Heart left ventricle (tissue), 13 donors: ENCODE measurements around the gene XXYLT1.

ENCODE experiments used
- CTCF ChIP-seq, 12 donors: fragments of 200-600 bp; sonication (generic) in 4 of 12; IDR thresholded peaks; one replicate each; pipeline versions ENCODE4 v1.5.0 to v1.8.0; 2018 to 2022; ENCODE audit warnings: antibody characterized with exemption in 12 of 12, mild to moderate bottlenecking in 5 of 12
- POLR2A ChIP-seq, 2 donors: fragments of 450-650 bp; IDR thresholded peaks; one replicate each; pipeline ENCODE4 v1.6.1; 2017; ENCODE audit warnings: antibody characterized with exemption in 2 of 2, mild to moderate bottlenecking in 2 of 2, moderate library complexity in 2 of 2
- donor health status: ischemic (EF 13 %, LVEDD 7.1; RV severe dilation, severe dysfunction).
- donor health status: DM: no; HTN: yes; CAD: no.
- donor health status: DM: no; HTN: no; CAD: no.
- donor health status: ischemic (EF 25% LVEDD 6.9; RV normal size, moderate dysfunction).
- donor health status: ischemic (EF 25% LVEDD 5.7; RV mildly dilated, moderate dysfunction).
- donor health status: ischemic (EF 35%, LVEDD 5.7; RV mildly dilated, moderate dysfunction).
- donor health status: nonischemic (EF 11% LVEDD 7.7; RV severe dilation, severe dysfunction).
- donor health status: DM: yes; HTN: yes; CAD: no.
- donor health status: PGD.
- donor health status: ischemic (EF 29% LVEDD 5.4; RV normal size, mild dysfunction).
- donor health status: nonischemic (EF 23%, LVEDD 6.1; RV moderate dilation, normal function).

- TF ChIP-seq POLR2A (IDR thresholded peaks at IDR 0.05) (no peak), CTCF (IDR thresholded peaks at IDR 0.05) (no peak)
These were observed 172.0 kb downstream of the XXYLT1 start for GRCh38 chr3:195098741-195099525.
